ENCODE data around the gene ROPN1.
"Not testable (repeated sequence)": the region's sequence is repeated elsewhere in the genome, so short reads cannot be mapped to it uniquely, and the experiment has no call there.

The ROPN1 gene

DNA sequence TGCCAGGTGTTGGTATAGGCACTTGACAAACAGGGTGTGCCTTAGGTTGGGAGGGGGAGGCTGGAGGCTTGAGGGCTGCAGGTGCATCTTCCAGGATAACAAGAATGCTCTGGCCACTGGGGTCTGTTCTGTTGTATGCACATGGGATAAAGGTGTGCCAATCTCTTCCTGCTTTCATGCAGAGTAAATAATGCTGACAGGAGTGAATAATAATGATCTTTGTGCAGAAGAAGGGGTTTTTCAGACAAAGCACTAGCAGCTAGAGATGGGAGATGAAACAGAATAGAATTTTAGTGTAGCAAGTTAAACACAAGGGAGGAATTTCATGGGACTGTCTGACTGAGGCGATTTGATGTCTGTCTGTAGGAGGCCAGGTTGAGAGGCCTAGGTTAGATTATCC, 1.9 kb upstream of the ROPN1 start:
- no peak for DNase-seq (ENCODE audit: low spot score)

DNA sequence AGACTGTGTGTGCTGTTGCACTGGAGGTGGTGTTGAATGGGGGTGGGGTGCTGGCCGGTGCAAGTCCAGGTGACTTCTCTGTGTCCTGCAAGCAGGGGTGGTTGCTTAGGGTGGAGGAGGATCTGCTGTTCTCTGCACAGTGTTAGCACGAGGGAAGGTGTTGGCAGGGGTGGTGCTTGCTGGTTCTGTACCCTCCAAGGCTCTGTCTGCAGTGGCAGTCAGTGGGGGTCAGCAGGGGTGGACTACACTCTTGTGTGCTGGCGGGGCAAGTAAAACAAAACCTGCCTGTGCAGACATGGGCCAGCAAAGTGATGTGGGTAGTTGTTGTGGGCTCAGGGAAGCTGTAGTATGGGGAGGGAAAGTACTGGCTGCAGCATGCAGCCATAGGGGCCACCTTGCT, 5.5 kb downstream of the ROPN1 start:
- DNase-seq (ENCODE audit: low spot score) = no peak

GRCh38 chr3:123984957-123985356, 7.0 kb downstream of the ROPN1 start:
- DNase-seq (ENCODE audit: low spot score) = no peak

GRCh38 chr3:123984350-123984749, 7.6 kb downstream of the ROPN1 start:
- DNase-seq (ENCODE audit: low spot score) = no peak

GRCh38 chr3:123981317-123981716, 10.6 kb downstream of the ROPN1 start:
- DNase-seq (ENCODE audit: low spot score) = not testable (repeated sequence)

DNA sequence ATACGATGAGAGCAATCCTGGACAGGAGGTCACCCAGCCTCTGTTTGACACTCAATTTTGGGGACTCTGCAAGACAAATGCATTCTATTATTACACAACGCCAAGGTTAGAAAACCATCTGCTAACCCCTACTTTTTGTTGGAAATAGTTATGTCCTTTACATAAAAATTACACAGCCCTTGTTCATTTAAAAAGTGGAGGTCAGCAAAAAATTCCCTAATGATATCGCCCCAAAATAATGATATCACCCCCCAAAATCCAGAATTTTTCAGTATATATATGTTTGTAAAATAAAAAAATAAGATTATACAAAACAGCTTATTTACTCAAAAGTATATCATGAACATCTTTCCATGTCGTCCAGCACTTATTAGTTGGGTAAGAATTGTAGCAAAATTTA, 11.4 kb downstream of the ROPN1 start:
- no peak for DNase-seq (ENCODE audit: low spot score)

DNA sequence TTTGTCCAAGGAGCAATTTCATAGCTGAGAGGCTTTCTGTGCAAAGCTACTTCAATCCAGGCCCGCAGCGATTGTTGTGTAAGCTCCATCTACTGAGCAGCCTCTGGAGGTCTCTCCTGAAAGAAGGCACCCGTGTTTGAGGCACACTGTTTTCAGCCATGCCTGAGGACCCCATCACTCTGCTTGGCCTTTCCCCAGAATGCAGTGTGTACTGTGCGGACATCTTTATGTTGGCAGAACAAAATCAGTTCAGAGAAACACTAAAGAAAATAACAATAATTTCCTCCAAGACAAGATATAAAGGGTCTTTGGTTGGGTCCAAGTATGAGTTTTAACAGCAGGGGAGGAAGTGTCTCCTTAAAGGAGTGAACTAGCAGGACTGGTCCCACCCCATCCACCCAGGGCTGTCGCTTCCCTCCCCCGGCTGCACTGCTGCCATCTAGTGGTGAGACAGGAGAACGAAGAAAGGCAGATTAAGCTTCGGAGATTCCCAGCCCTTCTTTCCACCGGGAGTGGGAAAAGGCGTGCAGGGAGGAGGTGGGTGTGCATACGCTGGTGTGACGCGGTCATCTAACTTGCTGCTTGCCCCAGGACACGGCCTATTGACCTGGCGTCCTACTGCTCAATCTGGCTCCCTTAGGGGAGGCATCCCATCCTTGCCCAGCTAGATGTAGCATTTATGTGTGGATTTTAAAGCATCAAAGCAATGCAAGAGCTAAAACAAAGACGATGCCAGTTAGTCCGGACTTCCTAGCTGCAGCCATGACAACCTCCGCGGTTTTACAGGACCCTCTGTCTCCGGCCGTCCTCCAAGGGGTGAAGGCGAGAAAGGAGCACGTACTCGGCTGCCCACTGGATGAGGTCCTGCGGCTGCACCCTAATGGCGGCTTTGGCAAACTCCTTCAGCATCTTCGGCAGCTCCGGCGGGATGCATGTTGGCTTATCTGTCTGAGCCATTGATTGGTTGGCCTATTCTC, 12.1 kb downstream of the ROPN1 start:
- DNase-seq (ENCODE audit: low spot score) = peak; percentile 50

- not testable (repeated sequence) for DNase-seq (ENCODE audit: low spot score)
Observed at GRCh38 chr3:123976904-123977303, 15.0 kb downstream of the ROPN1 start.

GRCh38 chr3:123976181-123976898, 15.6 kb downstream of the ROPN1 start:
- DNase-seq (ENCODE audit: low spot score) = not testable (repeated sequence)

DNA sequence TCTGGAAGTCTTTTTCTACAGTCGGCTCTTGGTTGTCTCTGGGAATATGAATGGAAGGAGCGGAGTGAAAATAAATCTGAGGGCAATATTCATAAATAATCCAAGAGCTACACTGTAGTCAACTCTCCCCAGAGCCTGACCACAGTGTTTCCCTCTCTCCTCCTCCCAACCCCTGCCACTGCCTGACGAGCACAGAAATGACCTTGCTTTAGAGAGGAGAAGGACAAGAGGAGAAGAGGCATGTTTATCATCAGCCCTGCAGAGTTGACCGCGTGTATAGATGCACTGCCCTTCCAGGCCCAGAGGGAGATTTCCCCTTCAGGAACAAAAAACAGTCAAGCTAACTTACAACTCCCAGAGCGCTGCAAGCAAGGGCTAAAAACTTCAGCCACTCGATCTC, 16.9 kb downstream of the ROPN1 start:
- not testable (repeated sequence) for DNase-seq (ENCODE audit: low spot score)

DNA sequence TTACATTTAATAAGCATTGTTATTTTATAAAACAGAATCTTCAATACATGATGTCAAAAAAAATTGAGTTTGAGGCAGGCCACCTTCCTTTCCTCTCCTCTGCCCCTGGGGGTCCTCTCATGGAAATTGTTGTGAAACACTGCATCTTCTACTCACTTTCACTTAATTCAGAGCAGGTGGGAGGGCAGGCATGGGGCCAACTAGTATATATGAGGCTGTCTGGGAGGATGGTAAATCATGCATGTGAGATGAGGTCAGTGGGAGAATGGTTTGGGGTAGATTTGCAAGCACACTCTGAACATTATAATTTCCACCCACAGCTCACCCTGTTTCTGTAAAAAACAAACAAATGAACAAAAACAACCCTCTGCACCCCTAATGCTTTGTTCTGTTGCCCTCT, 20.5 kb downstream of the ROPN1 start:
- no peak for DNase-seq (ENCODE audit: low spot score)

DNA sequence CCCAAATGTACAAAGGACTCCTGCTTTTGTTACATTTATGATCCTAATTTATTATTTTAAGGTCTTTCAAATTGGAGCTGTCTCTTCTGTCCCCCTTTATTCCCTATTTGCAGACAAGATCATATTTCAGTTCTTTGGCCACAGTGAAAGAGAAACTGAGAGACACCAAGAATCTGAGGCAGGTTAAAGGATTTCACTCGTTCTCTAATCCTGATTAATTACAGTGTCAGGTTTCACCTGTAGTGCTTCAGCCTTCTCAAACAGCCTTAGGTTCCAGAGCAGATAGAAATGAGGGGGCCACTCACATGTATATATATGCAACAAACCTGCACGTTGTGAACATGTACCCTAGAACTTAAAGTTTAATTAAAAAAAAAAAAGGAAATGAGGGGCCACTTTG, 24.7 kb downstream of the ROPN1 start:
- not testable (repeated sequence) for DNase-seq (ENCODE audit: low spot score)

DNA sequence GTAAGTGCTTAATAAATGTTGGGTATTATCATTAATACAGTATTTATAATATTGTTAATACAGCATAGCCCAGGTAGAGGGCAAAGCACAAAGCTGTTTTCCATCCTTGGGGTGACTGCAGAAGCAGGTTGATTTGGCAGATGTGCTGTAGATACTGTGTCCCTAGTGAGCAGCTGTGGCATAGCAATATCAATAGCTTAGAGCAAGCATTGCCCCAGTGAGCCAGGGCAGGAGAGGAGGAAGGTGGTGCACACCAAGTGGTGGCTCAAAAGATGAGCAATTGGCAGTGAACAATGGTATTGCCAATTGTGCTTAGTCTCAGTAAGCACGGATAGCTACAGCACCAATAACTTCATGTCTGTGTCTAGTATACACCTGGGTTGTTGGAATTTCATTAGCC, 25.1 kb downstream of the ROPN1 start:
- not testable (repeated sequence) for DNase-seq (ENCODE audit: low spot score)

GRCh38 chr3:123964793-123965192, 27.1 kb downstream of the ROPN1 start:
- not testable (repeated sequence) for DNase-seq (ENCODE audit: low spot score)

DNA sequence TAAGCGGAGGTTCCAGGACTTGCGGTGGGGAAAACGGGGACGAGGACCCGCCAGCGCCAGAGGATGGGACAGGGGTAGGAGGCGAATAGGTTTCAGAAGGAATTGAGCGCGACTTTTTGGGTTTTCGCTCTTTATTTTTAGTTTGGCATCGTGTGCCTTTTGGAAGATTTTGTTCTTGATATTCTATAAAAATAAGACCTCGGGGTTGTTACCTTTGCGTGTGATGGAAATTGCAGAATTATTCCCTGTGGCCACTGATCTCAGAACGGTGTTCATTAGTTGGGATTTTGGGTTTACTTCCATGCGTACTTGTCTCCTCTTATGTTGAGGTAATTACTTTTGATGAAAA, 30.4 kb downstream of the ROPN1 start:
- DNase-seq (ENCODE audit: low spot score) = no peak

- DNase-seq (ENCODE audit: low spot score) = peak; percentile 73
Observed at GRCh38 chr3:123960781-123961507, 31.0 kb downstream of the ROPN1 start, which contains the start of gene CCDC14. Gene CCDC14, minus strand, starts transcription at chr3:123961229. Its CDS starts 56 bp downstream, at chr3:123961173.

DNA sequence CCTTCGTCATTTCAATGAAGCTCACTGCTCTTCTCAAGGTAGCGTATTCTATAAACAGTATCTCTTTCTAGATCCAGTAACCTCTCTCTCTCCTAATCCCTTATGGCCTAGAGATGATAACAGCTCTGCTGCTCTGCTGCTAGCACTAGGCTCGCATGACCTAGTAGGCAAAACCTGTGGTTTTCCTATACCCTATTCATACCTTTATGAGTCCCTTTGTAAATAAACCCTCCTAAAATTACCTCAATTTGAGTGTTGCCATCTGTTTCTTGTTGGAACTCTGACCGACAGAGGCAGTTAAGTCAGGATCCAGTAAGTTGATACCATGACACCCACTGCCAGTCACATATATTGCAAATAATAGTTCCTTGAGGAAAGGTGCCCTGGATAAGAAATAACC, 38.2 kb downstream of the ROPN1 start:
- no peak for DNase-seq (ENCODE audit: low spot score)

GRCh38 chr3:123952844-123953520, 38.9 kb downstream of the ROPN1 start:
- DNase-seq (ENCODE audit: low spot score) = no peak

DNA sequence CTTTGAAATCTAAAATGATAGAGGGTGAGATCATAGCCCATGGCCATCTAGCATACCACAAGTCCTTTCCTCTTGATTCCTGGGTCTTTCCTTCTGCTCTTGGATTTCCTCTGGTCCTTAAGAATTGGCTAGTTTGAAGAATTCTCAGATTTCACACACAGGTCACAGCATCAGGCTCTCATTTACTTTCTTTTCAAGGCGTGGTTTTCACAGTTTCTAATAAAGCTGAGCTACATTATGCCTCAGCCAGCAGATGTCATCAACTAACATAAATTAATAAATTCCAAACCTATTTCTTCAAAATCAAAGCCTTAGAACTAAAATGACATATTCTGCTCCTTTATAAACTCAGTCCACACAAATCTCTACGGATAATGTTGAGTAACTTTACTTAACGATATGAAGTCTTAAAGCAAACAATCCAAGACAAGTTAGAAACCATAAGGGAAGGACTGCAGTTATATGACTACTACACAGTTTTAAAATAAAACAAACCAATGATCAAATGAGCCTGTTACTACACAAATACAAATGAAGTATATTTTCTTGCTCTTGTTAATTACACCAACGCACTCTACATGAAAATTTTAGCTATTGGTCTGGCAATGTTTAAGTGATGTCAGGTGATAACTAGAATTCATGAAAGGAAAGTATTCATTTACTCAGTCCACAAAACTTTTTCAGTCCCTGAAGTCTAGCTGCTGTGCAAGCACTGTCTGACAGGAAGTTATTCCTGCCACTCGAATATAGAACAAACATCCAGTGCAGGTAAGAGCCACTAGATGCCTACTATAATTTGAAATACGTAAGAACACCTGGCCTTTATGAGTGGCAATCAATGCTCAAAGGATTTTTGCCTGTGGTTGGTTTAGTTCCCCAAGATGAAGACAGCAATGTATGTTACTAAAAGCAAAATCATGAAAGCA, 40.1 kb downstream of the ROPN1 start:
- DNase-seq (ENCODE audit: low spot score) = no peak

DNA sequence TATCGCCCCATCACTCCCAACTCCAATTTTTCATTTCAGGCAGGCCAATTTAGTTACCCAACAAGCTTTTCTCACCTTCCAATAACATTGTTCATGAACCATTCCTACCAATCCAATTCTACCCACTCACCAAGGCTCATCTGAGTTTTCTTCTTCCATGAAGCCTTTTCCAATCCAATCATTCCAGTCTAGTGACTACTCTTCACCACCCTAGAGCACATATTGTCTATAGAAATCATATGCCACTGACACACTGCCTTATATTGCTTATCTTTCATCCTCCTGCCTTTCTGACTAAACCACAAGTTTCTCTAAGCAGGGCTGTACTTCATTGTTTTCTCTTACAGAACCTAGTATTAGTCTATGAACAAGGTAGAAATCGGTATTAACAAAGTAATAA, 42.3 kb downstream of the ROPN1 start:
- DNase-seq (ENCODE audit: low spot score) = no peak

GRCh38 chr3:123948449-123948848, 43.5 kb downstream of the ROPN1 start:
- no peak for DNase-seq (ENCODE audit: low spot score)
